ENCODE measurements around the gene LGALS9. TPM values are rescaled to one million over a fixed set of nuclear protein-coding genes. Genes with fewer than 3 reads are reported as not detected.

Gene LGALS9
- total RNA-seq, 1 donor from 2014 or later: 9.4 TPM

GRCh38 chr17:27668488-27668823 is 37.5 kb downstream of the LGALS9 start:
- H3K4me1 ChIP-seq (ENCODE audit: insufficient read depth, low read length): no peaks in the 10 kb centered on the region
- H4K20me1 ChIP-seq (ENCODE audit: insufficient read depth, low read length): no peaks in the 10 kb centered on the region
- H3K9ac ChIP-seq (ENCODE audit: low read length): no peak overlapping the region
- H3K79me2 ChIP-seq (ENCODE audit: insufficient read depth, low read length): no peaks in the 10 kb centered on the region
- DNase-seq (ENCODE audit: low read depth) (no peak), FAIRE-seq (no peak)
- Mint-ChIP-seq H3K27ac (ENCODE audit: unreplicated experiment) (no peak overlapping the region), H3K4me3 (ENCODE audit: unreplicated experiment) (no peak overlapping the region), H3K9me3 (ENCODE audit: unreplicated experiment) (no peaks in the 10 kb centered on the region), H3K27me3 (ENCODE audit: low read depth, unreplicated experiment) (peaks cover 38% of the 10 kb centered on the region), H3K4me1 (ENCODE audit: low read depth, unreplicated experiment) (no peaks in the 10 kb centered on the region), H3K36me3 (ENCODE audit: low read depth, unreplicated experiment) (peaks cover 2% of the 10 kb centered on the region)
- H3K27me3 ChIP-seq (ENCODE audit: insufficient read depth, low read length): no peaks in the 10 kb centered on the region
- no peak overlapping the region for H2AFZ ChIP-seq (ENCODE audit: low read depth, low read length)
- no peak overlapping the region for H3K27ac ChIP-seq (ENCODE audit: low read depth, low read length)
- no peak overlapping the region for H3K4me2 ChIP-seq (ENCODE audit: low read length)
- H3K4me3 ChIP-seq (ENCODE audit: insufficient read depth, low read depth, low read length): no peak overlapping the region
- H3K9me3 ChIP-seq (ENCODE audit: insufficient read depth, low read depth, low read length): no peaks in the 10 kb centered on the region
- TF ChIP-seq EZH2 (IDR thresholded peaks at IDR 0.05; ENCODE audit: insufficient read depth, low read length): no peak
- TF ChIP-seq, protein P1, sequence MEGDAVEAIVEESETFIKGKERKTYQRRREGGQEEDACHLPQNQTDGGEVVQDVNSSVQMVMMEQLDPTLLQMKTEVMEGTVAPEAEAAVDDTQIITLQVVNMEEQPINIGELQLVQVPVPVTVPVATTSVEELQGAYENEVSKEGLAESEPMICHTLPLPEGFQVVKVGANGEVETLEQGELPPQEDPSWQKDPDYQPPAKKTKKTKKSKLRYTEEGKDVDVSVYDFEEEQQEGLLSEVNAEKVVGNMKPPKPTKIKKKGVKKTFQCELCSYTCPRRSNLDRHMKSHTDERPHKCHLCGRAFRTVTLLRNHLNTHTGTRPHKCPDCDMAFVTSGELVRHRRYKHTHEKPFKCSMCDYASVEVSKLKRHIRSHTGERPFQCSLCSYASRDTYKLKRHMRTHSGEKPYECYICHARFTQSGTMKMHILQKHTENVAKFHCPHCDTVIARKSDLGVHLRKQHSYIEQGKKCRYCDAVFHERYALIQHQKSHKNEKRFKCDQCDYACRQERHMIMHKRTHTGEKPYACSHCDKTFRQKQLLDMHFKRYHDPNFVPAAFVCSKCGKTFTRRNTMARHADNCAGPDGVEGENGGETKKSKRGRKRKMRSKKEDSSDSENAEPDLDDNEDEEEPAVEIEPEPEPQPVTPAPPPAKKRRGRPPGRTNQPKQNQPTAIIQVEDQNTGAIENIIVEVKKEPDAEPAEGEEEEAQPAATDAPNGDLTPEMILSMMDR (IDR thresholded peaks at IDR 0.05; ENCODE audit: insufficient read depth, low read depth, low read length): no peak
- no peaks in the 10 kb centered on the region for H3K36me3 ChIP-seq (ENCODE audit: insufficient read depth, low read length)

- Histone ChIP-seq H3K9ac (ENCODE audit: low read length) (no peak overlapping the region), H3K9me3 (ENCODE audit: insufficient read depth, low read depth, low read length) (no peaks in the 10 kb centered on the region), H3K4me2 (ENCODE audit: low read length) (no peak overlapping the region), H4K20me1 (ENCODE audit: insufficient read depth, low read length) (no peaks in the 10 kb centered on the region), H3K27me3 (ENCODE audit: insufficient read depth, low read length) (no peaks in the 10 kb centered on the region), H3K4me1 (ENCODE audit: insufficient read depth, low read length) (no peaks in the 10 kb centered on the region), H3K27ac (ENCODE audit: low read depth, low read length) (no peak overlapping the region), H3K79me2 (ENCODE audit: insufficient read depth, low read length) (no peaks in the 10 kb centered on the region), H3K4me3 (ENCODE audit: insufficient read depth, low read depth, low read length) (no peak overlapping the region), H3K36me3 (ENCODE audit: insufficient read depth, low read length) (no peaks in the 10 kb centered on the region), H2AFZ (ENCODE audit: low read depth, low read length) (no peak overlapping the region)
- H3K4me3 Mint-ChIP-seq (ENCODE audit: unreplicated experiment): no peak overlapping the region
- no peaks in the 10 kb centered on the region for H3K4me1 Mint-ChIP-seq (ENCODE audit: low read depth, unreplicated experiment)
- no peaks in the 10 kb centered on the region for H3K9me3 Mint-ChIP-seq (ENCODE audit: unreplicated experiment)
- H3K36me3 Mint-ChIP-seq (ENCODE audit: low read depth, unreplicated experiment): peaks cover 2% of the 10 kb centered on the region
- no peak overlapping the region for H3K27ac Mint-ChIP-seq (ENCODE audit: unreplicated experiment)
- no peak for TF ChIP-seq EZH2 (IDR thresholded peaks at IDR 0.05; ENCODE audit: insufficient read depth, low read length)
- TF ChIP-seq, protein P1 (IDR thresholded peaks at IDR 0.05; ENCODE audit: insufficient read depth, low read depth, low read length): no peak
- DNase-seq (ENCODE audit: low read depth) (no peak), FAIRE-seq (no peak)
- H3K27me3 Mint-ChIP-seq (ENCODE audit: low read depth, unreplicated experiment): peaks cover 35% of the 10 kb centered on the region
Observed at GRCh38 chr17:27669136-27669535, 38.1 kb downstream of the LGALS9 start.

DNA sequence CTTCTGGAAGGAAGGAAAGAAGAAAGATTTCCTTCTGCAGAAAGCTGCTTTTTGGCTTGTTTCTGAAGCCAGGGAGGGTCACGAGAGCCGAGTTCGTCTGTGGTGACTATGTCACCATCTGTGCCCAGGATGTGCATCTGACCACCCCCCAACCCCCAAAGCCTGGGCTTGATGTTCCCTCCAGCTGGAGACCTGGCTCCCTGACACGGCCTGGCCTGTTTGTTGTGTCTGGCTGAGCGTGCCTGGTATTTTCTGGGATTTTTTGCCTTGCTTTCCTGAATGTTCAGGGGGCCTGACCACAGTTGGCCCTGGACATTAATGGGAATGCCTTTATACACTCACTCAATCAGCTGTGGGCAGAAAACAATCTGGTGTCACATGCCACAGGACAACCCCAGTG is 38.9 kb downstream of the LGALS9 start:
- peaks cover 2% of the 10 kb centered on the region for H3K36me3 Mint-ChIP-seq (ENCODE audit: low read depth, unreplicated experiment)
- H3K36me3 ChIP-seq (ENCODE audit: insufficient read depth, low read length): no peaks in the 10 kb centered on the region
- DNase-seq (ENCODE audit: low read depth) (no peak), FAIRE-seq (no peak)
- H3K27ac ChIP-seq (ENCODE audit: low read depth, low read length): no peak overlapping the region
- peaks cover 35% of the 10 kb centered on the region for H3K27me3 Mint-ChIP-seq (ENCODE audit: low read depth, unreplicated experiment)
- no peaks in the 10 kb centered on the region for H3K79me2 ChIP-seq (ENCODE audit: insufficient read depth, low read length)
- no peak overlapping the region for H2AFZ ChIP-seq (ENCODE audit: low read depth, low read length)
- no peaks in the 10 kb centered on the region for H3K27me3 ChIP-seq (ENCODE audit: insufficient read depth, low read length)
- TF ChIP-seq EZH2 (IDR thresholded peaks at IDR 0.05; ENCODE audit: insufficient read depth, low read length): no peak
- no peak overlapping the region for H3K4me2 ChIP-seq (ENCODE audit: low read length)
- H3K4me1 ChIP-seq (ENCODE audit: insufficient read depth, low read length): no peaks in the 10 kb centered on the region
- no peak overlapping the region for H3K9ac ChIP-seq (ENCODE audit: low read length)
- H3K9me3 Mint-ChIP-seq (ENCODE audit: unreplicated experiment): no peaks in the 10 kb centered on the region
- no peaks in the 10 kb centered on the region for H3K4me1 Mint-ChIP-seq (ENCODE audit: low read depth, unreplicated experiment)
- H3K9me3 ChIP-seq (ENCODE audit: insufficient read depth, low read depth, low read length): no peaks in the 10 kb centered on the region
- no peak overlapping the region for H3K4me3 Mint-ChIP-seq (ENCODE audit: unreplicated experiment)
- H4K20me1 ChIP-seq (ENCODE audit: insufficient read depth, low read length): no peaks in the 10 kb centered on the region
- H3K27ac Mint-ChIP-seq (ENCODE audit: unreplicated experiment): no peak overlapping the region
- H3K4me3 ChIP-seq (ENCODE audit: insufficient read depth, low read depth, low read length): no peak overlapping the region
